Fibroblast of the conjunctiva (primary cell): ENCODE measurements around the gene CHAF1A.
A peak's percentile ranks its signal among the peaks of the same experiment; 100 is the strongest.

Source experiments
- DNase-seq: peaks from one replicate; pipeline ENCODE4 v3.0.0-alpha.2; 2010; ENCODE audit warnings: low read depth

CHAF1A gene

DNA sequence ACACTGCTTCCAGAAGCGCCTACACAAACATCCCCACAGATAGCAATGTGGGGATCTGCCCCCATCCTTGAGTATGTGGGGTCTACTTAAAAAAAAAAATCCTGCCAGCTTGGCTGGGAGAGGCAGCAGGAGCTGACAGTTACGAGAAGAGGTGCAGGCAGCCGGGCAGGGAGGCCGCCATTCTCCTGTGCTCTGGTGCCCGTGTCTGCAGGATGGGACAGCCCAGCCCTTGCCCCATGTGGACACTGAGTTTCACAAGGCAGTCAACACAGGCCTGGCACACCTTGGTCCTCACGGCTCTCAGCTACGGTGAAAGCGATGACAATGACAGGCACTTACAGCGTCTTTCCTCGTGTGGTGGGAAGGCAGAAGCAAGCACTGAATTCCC, 35.1 kb upstream of the CHAF1A start:
- no peak for DNase-seq

DNA sequence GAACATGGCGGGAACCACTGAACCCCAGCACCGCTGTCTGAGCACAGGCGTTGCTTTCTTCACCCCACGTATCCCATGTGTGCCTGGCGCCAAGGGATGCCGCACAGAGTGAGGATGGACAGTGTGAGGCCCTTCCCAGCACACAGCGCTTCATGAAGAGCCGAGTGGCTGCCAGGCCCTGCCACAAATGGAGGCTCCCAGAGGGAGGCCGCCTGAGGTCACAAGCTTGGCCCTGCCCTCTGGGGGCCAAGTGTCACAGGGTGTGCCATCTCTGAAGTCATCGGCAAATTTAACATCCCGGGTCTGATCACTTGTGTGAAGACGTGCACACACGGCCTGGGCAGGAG, 34.7 kb upstream of the CHAF1A start:
- no peak for DNase-seq

DNA sequence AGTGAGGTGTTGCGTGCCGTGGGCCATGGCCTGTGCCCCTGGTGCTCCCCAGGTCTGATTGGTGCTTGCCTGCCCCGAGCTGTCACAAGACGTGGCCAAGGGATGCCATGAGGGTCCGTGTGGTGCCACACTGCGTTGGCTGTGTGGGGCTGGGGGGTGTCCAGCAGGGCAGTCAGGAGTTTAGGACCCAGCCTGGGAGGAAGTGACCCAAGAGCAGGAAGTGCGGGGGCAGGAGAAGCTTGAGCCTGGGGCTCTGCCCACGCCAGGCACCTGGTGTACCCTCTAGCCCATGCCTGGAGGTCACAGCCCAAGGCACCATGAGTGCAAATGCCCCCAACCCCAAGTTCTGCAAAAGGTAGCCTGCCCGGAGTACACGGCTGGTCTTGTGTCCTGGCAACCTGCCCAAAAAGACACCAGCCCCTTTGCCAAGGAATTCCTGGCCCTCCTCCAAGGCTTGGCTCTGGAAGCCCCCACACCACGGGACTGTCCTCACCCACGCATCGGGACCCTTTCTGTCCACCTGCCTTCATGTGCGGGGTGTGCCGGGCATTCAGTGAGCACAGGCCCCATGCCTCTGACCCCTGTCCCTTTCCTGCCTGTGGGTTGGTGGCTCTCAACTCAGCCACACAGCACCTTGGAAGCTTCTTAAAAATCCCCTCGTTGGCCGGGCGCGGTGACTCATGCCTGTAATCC, 34.2 kb upstream of the CHAF1A start:
- DNase-seq, result no peak

DNA sequence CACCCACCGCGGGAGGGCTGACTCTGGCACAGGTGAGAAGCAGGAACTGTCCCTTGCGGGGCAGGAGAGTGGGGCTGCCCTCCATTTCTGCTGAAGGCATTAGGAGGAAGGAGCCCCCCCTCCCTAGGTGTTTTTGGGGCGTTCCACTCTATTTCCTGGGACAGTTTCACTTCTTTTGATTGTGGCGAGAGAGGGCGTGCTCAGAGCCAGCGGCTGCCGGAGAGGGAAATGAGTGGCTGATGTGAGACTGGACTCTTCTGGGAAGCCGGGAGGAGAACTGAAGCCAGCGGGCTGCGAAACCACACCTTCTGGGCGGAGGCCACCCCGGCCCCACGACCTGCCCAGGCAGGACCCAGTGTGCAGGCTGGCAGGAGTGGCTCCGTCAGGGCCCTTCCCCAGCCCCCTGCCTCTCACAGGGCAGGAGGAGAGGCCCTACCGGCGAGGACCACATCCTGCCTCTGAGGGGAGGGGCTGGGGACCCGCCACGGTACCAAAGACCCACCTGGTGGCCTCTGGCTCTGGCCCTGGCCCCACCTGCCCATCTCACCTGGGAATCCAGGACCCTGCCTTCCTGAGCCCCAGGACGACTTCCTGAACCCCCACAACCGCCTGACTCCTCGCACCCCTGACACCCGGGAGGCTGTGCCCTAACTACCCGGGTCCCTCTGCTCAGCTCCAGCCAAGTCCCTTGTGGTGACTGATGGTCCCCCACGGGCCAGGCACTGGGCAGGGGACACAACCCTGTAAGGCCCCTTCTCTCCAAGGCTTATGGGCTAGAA, 33.1 kb upstream of the CHAF1A start:
- no peak for DNase-seq

DNA sequence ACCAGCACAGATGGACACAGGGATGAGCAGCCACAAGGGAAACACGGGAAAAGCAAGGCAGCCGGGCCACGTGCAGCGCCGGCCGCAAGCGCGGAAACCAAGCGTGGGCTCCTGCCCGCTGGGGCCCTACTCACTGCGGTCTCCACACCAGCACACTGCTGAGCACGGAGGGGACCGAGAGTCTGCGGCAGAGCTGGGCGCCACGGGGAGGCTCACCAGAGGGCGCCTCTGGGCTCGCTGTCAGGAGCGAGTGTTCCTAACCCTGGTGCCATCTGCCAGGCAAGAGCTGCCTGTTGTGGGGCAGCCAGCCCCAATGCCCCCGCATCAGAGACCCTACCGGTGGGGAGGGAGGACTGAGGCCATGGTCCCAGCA, 32.6 kb upstream of the CHAF1A start:
- DNase-seq, result no peak

DNA sequence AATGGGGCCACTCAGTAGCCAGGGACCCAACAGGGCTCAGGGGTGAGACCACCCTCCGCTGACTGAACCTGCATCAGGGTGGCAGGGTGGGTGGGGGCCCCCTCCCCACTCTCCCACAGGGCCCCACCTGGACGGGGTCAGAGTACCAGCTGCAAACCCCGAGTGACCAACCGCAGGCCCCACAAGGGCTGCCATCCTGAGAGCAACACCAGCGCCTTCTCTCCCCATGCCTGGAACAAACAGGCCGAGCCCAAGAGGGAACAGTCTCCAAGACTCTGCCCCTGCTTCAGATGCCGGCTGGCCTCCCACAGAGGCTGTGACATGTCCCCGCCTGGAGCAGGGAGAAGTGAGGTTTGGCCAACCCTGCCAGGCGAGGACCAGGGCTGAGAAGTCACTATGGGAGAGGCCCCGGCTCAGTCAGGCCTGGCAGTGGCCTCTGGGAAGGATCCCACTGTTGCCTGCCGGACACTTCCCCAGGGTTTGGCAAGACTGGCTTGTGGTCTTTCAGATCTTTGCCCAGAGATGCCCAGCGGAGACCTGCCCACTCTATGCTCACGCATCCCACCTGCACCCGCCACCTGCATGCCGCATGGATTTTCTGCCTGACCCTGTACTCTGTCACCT, 31.9 kb upstream of the CHAF1A start:
- DNase-seq, result no peak

DNA sequence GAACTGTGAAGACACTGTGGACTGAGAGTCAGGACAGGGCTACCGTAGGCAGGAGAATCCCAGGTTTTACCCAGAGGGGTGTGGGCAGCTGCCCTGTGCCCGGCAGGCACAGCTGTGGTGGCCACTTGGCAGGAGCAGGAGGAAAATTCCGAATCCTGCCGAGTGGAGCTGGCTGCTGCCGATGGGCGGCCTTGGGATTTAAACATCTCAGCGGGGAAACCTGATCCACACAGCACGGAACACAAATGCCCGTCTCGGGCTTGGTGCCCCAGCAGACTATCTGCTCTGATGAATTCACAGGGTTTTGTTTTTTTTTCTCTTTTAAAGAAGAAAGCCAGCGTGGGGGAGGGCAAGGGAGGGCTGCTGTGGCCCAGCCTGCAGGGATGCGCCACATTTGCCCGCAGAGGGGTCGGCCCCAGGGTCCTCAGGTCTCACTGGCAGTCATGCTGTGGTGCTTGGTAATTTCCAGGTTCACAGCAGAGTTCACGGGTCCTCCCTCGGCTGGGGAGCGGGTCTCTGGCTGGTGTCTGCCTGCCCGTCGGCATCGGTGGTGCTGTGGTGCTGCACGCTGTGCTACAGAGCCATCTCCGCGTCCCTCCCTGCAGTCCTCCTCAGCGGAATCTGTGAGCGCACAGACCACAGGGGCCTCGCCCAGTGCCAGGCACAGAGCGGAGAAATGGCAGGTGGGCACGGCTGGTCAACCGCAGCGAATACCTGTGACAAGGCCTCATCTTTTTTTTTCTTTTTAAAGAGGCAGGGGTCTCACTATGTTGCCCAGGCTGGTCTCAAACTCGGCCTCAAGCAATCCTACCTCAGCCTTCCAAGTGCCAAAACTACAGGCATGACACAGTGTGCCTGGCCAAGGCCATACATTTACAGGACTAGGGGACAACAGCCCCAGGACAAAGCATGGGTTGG, 30.9 kb upstream of the CHAF1A start:
- DNase-seq, result peak; percentile 36

DNA sequence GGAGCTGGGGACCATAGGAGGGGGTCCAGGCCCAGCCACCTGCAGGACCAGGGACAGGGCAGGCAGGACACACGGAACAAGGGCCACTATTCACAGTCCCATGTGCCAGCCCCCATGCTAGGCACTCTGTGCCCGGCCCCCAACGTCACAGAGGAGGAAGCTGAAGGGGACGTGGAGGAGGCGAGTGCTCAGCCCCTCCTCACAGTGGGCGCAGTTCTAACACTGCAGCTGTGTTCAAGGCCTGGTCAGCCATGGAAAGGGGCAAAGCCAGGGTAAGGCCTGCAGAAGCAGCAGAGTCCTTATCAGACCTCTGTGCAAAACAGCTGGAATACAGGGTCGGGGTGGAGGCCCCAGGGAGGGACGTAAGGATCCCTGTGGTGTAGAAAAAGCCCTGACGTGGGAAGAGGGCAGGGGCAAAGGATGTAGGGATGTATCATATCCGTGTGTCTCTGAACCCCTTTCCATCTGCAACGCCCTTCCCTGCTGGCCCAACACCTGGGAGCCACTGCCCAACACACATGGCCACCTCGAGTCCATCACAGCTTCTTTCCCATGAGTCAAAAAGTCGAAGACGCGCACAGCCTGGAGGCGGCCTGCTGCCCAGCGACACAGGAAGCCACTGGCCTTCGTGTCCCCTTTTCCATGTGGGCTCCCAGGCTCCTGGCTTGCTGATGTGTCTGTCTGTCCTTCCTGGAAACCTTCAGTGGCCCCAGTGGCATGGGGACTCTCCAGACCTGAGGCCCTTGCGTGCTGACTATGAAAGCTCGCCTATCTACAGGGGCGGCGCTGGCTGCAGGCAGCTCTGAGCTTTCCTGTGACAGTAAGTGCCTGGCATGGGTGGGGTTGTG, 30.1 kb upstream of the CHAF1A start:
- no peak for DNase-seq

DNA sequence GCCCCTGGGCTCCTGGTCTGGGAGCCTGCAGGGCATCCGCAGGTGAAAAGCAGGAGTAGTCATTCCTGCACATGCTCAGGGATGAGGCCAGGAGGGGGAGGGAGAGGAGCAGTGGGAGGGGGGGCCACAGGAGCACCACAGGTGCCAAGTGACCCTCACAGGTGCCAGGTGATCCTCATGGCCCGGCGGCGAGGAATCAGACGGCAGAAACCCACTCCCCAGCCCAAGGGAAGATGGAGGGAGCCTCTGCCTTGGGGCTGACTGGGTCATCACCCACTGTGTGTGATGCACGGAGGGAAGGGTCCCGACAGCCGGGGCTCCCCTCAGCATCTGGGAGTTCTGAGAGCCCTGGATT, 29.4 kb upstream of the CHAF1A start:
- no peak for DNase-seq

DNA sequence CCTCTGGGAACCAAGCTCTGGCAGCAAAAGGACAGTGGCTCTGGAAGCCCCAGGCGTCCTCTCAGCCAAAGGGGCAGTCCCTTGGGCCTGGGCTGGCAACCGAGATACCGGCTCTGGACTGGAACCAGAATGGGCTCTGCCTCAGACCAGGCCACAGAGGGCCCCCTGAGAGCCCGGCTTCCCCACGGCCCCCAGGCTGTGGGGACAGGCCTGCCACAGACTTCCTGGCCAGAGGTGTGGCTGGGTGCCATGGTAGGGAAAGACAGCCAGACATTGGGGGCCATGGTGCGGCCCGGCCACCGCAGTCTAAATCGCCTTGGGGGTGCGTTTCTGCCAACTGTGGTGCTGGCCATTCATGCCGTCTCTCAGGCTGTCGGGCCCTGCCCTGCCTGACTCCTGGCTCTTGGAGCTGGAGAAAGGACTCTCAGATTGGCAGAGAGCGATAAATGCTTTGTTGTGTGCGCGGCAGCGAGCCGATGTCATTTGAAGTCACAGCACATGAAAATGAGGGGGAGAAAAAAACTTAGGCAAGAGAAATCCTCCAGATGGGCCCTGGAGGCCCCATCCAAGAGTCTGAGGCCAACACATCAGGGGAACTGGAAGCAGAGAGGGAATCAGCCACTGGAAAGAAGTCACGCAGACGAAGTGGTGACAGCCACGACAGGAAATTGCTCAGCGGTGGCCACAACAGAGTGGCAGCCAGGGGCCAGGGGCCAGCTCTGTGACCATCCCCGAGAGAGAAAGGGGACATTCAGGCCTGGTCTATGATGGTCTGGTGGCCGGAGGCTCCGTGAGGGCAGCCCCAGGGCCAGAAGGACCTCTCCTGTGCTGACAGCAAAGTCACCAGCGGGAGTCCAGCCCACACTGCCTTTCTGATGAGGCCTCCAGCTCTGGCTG, 28.6 kb upstream of the CHAF1A start:
- no peak for DNase-seq

DNA sequence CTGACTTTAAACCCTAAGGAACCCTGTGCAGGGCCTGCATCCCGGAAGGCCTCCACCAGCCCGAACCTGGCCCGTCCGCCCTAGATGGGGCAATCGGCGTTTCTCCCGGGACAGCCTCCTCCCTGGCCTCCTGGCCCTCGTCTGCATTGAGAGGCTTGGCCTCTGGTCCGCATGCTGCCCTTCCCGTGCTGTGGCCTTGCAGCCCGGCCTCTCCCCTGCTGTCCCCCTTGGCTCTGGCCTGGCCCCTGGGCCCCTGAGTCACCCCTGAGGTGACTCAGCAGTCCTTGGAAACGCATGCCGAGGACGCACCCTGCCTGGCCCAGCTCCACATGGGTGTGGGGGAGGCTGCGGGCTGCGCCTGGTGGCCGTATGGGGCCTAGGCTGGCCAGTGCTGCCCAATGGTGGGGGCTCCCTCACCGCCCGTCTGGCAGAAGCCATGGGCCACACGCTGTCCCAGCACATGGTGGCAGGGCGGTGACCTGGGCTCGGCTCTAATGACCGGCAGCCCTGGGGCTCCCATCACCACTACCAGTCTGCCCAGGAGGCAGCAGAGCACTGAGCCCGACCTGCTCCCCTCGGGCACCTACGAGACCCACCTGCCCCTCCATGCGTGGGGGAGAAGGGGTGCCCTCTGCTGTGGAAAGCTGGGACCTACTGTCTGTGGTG, 27.8 kb upstream of the CHAF1A start:
- DNase-seq, result peak; percentile 84

DNA sequence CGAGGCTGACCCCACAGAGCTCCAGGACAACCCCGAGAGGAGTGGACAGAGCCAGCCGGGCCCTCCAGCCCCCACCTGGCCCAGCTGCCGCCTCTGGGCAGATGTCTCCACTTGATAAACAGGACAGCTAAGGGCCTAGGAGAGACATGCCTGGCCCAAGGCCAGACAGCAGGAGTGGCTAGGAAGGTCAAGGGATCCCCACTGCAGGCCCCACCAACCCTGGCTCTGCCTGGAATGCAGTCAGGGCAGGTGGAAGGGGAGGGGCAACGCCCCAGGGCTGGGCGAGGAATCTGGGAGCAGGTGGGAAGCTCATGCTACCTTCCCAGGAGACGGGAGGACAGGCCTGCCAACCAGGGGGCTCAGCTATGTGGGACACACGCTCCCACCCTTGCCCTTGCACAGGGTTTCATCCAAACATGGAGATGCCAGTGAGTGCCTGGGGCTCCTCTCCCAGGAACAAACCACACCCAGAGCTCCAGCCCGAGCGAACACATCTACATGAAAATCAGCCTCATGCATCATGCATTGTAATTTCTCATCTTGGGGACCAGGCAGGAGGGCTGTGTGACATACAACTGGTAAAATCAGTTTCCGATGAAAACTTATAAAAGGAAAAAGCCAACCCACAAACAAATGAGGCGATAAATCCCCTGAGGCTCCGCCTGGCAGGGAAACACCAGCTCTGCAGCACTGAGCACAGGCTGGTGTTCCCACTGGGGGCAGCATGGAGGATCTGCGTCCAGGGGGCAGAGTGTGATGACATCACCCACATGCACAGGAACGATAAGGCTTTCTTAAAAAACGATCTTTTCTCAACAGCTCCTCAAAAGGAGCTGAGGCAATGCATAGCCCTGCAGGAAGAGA, 27.0 kb upstream of the CHAF1A start:
- peak; percentile 71 for DNase-seq

DNA sequence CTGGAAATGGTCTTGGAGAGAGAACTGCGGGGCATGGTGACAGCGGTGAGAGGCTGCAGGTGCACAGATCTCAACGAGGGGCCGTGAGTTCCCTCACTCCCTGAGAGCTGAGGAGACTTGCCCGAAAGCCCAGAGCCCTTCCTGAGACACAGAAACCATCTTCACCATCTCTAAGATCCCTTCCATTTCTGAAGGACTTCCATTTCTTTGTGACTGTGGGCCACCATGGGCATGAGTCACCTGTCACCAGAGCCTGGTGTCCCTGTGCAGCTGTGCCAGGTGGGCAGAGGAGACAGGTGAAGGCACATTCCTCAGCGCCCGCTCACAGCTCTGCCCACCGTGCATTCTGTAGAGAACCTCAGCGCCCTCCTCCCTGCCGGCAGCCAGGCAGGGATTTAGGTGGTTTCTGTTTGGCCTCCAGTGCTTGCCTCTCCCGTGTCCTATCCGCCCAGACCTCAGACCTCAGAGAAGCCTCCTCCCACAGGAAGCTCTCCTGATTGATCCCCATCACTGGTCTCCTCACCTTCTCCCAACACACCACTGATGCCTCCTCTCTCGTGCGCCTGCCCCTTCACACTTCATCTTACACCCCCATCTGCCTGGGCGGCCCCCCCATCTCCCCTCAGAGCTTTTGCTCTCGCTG, 26.3 kb upstream of the CHAF1A start:
- DNase-seq, result no peak

DNA sequence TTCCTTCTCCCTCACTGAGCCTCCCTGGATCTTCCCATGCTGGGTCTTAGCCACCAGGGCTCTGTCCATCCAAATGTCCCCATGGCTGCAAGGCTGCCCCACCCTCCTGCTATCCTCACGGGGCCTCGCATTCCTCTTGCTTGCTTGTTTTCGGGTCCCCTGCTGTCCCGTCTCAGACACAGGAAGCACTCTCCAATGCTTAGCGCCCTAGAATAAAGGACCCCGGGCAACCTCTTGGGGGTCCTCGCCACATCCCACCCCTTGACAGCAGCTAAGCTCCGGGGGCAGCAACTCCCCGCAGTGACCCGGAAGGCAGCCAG, 25.8 kb upstream of the CHAF1A start:
- DNase-seq, result no peak

DNA sequence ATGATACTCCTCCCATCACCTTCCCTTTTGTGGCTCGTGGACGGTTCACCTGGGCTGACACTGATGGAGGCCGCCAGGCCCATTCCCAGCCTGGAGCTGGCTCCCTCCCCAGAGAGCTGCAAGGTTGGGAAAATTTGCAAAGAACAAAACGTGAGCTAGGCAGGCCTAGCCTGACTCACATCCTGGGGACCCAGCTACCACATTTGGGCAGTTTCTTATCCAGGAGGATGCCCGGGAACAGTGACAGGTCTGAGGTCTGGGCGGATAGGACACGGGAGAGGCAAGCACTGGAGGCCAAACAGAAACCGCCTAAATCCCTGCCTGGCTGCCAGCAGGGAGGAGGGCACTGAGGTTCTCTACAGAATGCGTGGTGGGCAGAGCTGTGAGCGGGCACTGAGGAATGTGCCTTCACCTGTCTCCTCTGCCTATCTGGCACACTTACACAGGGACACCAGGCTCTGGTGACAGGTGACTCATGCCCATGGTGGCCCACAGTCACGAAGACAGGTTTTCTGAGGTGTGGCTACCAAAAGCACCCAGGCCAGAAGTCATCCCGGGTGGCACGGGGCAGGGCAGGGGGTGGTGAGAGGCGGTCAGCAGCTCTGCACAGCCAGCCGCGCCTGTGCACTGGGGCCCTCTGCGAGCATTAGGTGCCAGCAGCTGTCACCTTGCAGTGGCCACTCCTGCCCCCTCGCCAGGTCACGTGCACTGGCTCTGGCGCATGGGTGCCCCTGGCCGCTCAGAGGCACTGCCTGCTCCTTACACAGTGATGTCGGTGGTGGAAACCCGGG, 25.3 kb upstream of the CHAF1A start:
- no peak for DNase-seq

DNA sequence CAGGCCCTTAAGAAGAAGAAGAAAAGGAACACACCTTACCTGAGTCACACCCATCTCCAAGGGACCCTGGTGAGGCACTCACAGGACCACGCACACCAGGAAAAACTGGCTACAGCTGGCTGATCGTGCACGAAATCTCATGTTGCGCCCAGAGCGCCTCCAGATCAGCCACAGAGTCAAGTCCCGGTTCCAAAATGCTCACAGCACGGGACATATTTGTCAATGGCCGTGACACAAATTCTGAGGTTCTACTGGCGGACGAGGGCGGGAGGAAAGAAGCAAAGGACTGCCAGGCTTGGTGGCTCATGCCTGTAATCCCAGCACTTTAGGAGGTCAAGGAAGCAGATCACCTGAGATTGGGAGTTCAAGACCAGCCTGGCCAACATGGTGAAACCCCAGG, 23.6 kb upstream of the CHAF1A start:
- no peak for DNase-seq

DNA sequence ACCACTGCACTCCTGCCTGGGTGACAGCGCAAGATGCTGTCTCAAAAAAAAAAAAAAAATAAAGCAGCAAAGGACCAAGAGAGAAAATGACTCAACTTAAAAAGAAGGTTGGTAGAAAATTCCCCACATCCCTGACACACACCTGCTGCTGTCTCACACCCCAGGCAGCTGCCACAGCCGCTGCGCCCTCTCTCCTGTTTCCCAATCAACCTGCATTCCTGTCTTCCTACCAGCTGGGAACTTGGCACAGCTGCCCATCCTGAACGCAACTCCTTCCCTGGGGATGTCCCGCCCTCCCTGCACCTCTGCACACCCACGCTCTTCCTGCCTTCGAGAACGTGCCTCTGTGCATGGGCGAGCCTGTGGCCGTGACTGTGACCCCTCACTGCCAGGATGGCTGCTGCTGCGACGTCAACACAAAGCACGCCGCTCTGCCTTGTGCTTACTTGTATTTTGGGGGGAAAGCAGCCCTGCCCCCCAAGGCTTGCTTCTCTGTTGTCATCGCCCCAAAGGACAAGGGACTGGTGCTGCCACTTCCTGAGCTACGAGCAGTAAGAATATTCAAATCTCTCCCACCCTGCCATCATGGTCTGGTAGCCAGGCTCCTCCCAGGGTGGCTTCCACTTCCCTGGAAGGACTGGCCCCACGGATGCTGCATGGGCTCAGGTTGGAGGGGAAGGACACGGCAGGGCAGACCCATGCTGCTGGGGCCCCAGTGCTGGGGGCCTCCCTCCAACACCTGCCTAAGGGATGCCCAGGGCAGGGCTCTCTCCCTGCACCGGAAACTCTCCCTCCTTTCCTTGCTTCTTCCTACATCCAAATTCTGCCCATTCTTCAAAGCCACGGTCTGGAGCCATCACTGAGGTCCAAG, 22.8 kb upstream of the CHAF1A start:
- DNase-seq, result no peak
